Spleen (tissue), 7 donors: Measurements from ENCODE around the gene OR7G2.

Experiments
- POLR2A ChIP-seq, 3 donors: fragments of 450-650 bp; IDR thresholded peaks; one replicate each; pipeline ENCODE4 v1.5.1; 2017; ENCODE audit warnings: antibody characterized with exemption in 3 of 3, mild to moderate bottlenecking in 1 of 3
- POLR2AphosphoS5 ChIP-seq, 3 donors: sonication (generic); formaldehyde crosslinking; IDR thresholded peaks; one replicate each; pipeline ENCODE4 v1.5.1; 2017; ENCODE audit warnings: antibody characterized with exemption in 3 of 3
- TF ChIP-seq, protein P1 (sequence below), 11 experiments: fragments of 200-600 bp in 7 of 11; fragments of 450-650 bp in 4 of 11; sonication (generic) in 4 of 11; IDR thresholded peaks in 8 of 11; conservative IDR thresholded peaks in 3 of 11; 1 replicate in 7 of 11; 2 replicates in 4 of 11; pipeline versions ENCODE4 v1.4.0 to v1.8.0; 2016 to 2021; ENCODE audit warnings: antibody characterized with exemption in 11 of 11, inconsistent platforms in 4 of 11, mild to moderate bottlenecking in 1 of 11
- donor health status: DM: no; HTN: no; CAD: no; lungs with moderate emphysema.
- donor health status: DM: no; HTN: no; CAD: no.
- donor health status: DM: no; HTN: no; CAD: no.

DNA sequence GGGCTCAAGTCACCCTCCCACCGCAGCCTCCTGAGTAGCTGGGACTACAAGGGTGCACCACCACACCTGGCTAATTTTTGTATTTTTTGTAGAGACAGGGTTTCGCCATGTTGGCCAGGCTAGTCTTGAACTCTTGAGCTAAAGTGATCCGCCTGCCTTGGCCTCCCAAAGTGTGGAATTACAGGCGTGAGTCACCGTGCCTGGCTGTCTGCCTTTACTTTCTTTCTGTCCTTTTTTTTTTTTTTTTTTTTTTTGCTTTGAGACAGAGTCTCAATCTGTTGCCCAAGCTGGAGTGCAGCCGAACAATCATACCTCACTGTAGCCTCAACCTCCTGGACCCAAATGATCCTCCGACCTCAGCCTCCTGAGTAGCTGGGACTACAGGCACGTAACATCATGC is 45.4 kb downstream of the OR7G2 start:
- TF ChIP-seq, protein P1, sequence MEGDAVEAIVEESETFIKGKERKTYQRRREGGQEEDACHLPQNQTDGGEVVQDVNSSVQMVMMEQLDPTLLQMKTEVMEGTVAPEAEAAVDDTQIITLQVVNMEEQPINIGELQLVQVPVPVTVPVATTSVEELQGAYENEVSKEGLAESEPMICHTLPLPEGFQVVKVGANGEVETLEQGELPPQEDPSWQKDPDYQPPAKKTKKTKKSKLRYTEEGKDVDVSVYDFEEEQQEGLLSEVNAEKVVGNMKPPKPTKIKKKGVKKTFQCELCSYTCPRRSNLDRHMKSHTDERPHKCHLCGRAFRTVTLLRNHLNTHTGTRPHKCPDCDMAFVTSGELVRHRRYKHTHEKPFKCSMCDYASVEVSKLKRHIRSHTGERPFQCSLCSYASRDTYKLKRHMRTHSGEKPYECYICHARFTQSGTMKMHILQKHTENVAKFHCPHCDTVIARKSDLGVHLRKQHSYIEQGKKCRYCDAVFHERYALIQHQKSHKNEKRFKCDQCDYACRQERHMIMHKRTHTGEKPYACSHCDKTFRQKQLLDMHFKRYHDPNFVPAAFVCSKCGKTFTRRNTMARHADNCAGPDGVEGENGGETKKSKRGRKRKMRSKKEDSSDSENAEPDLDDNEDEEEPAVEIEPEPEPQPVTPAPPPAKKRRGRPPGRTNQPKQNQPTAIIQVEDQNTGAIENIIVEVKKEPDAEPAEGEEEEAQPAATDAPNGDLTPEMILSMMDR (IDR thresholded peaks at IDR 0.05 in 8 of 11, conservative IDR thresholded peaks at IDR 0.05 in 3 of 11): no peak
- TF ChIP-seq POLR2A (IDR thresholded peaks at IDR 0.05) (no peak), POLR2AphosphoS5 (IDR thresholded peaks at IDR 0.05) (no peak)
